WTC11 (cell line): Measurements from ENCODE around the gene DTNBP1. TPM values are rescaled to one million over a fixed set of nuclear protein-coding genes. Genes with fewer than 3 reads are reported as not detected.

Experiments
- ATAC-seq: fragments of 200-7000 bp; cut with Tn5 transposase; 2 replicates; pipeline ENCODE4 v1.10.0; 2021; ENCODE audit warnings: mild to moderate bottlenecking, moderate library complexity
- CTCF ChIA-PET: fragments of 300-600 bp; sonication (Branson Sonifier 250); formaldehyde crosslinking; loops from one replicate; lab custom pipeline; 2021; ENCODE audit warnings: antibody characterized with exemption; lab: Charles Lee
- POLR2A ChIA-PET: fragments of 350-600 bp; sonication (Branson Sonifier 250); formaldehyde crosslinking; loops from one replicate; lab custom pipeline; 2021; ENCODE audit warnings: antibody characterized with exemption; lab: Charles Lee
- DNase-seq: peaks from one replicate; pipeline ENCODE4 v3.0.0; 2021; ENCODE audit warnings: low spot score
- H3K27ac Mint-ChIP-seq: 2 replicates; pipeline ENCODE4 v1.8.0; 2021; ENCODE audit warnings: mixed read lengths
- H3K27me3 Mint-ChIP-seq: 2 replicates; pipeline ENCODE4 v1.8.0; 2021; ENCODE audit warnings: low read depth, mild to moderate bottlenecking, moderate library complexity, mixed read lengths
- H3K36me3 Mint-ChIP-seq: 2 replicates; pipeline ENCODE4 v1.8.0; 2021; ENCODE audit warnings: mixed read lengths
- H3K4me1 Mint-ChIP-seq: 2 replicates; pipeline ENCODE4 v1.8.0; 2022; ENCODE audit warnings: mixed read lengths
- H3K4me3 Mint-ChIP-seq: 2 replicates; pipeline ENCODE4 v1.8.0; 2021; ENCODE audit warnings: mild to moderate bottlenecking, moderate library complexity, mixed read lengths
- H3K9me3 Mint-ChIP-seq: 2 replicates; pipeline ENCODE4 v1.8.0; 2021; ENCODE audit warnings: mixed read lengths
- CREM ChIP-seq: sonication (generic); formaldehyde crosslinking; IDR thresholded peaks from 2 replicates; pipeline ENCODE4 v1.8.1; 2022; ENCODE audit warnings: mild to moderate bottlenecking, missing genetic modification reagents, moderate library complexity
- ELF4 ChIP-seq: sonication (generic); formaldehyde crosslinking; IDR thresholded peaks from 2 replicates; pipeline ENCODE4 v1.8.1; 2022; ENCODE audit warnings: low read depth, mild to moderate bottlenecking, moderate library complexity, missing genetic modification reagents
- EMX1 ChIP-seq: fragments of 250-450 bp; sonication (Bioruptor Pico); IDR thresholded peaks from 2 replicates; pipeline ENCODE4 v1.8.0; 2021; ENCODE audit warnings: mild to moderate bottlenecking
- FOXJ3 ChIP-seq: sonication (generic); formaldehyde crosslinking; IDR thresholded peaks from 2 replicates; pipeline ENCODE4 v1.9.0; 2021; ENCODE audit warnings: missing genetic modification reagents, mild to moderate bottlenecking, borderline replicate concordance
- FOXP1 ChIP-seq: sonication (generic); formaldehyde crosslinking; IDR thresholded peaks from 2 replicates; pipeline ENCODE4 v1.8.0; 2022; ENCODE audit warnings: missing genetic modification reagents, mild to moderate bottlenecking, moderate library complexity, borderline replicate concordance
- GRHL2 ChIP-seq: fragments of 250-450 bp; sonication (Bioruptor Pico); IDR thresholded peaks from 2 replicates; pipeline ENCODE4 v1.8.0; 2022; ENCODE audit warnings: mild to moderate bottlenecking, moderate library complexity; ENCODE audit not compliant: insufficient replicate concordance, severe bottlenecking
- NFYB ChIP-seq: sonication (generic); formaldehyde crosslinking; conservative IDR thresholded peaks from 2 replicates; pipeline ENCODE4 v1.8.0; 2022; ENCODE audit warnings: low read depth, missing genetic modification reagents
- SMAD3 ChIP-seq: sonication (generic); formaldehyde crosslinking; IDR thresholded peaks from 2 replicates; pipeline ENCODE4 v1.8.0; 2022; ENCODE audit warnings: missing genetic modification reagents, mild to moderate bottlenecking, borderline replicate concordance
- ZBTB21 ChIP-seq: sonication (generic); formaldehyde crosslinking; IDR thresholded peaks from 2 replicates; pipeline ENCODE4 v1.8.1; 2023; ENCODE audit warnings: mild to moderate bottlenecking, missing genetic modification reagents, borderline replicate concordance
- ZNF263 ChIP-seq: sonication (generic); formaldehyde crosslinking; IDR thresholded peaks from 2 replicates; pipeline ENCODE4 v1.8.1; 2022; ENCODE audit warnings: low read depth, mild to moderate bottlenecking, moderate library complexity, missing genetic modification reagents
- ZNF317 ChIP-seq: sonication (generic); formaldehyde crosslinking; IDR thresholded peaks from 2 replicates; pipeline ENCODE4 v1.8.1; 2023; ENCODE audit warnings: low read depth, mild to moderate bottlenecking, moderate library complexity, missing genetic modification reagents, borderline replicate concordance
- total RNA-seq: library from RNA; stranded (reverse); gene quantifications from 3 replicates; pipeline ENCODE4 v1.2.3, GENCODE V29; 2021
- TF ChIP-seq, protein P1 (sequence below): sonication (generic); formaldehyde crosslinking; conservative IDR thresholded peaks from 2 replicates; pipeline ENCODE4 v1.8.1; 2023; ENCODE audit warnings: mild to moderate bottlenecking, low read depth, missing genetic modification reagents, moderate library complexity
- TF ChIP-seq, protein P2 (sequence below): sonication (generic); formaldehyde crosslinking; IDR thresholded peaks from 2 replicates; pipeline ENCODE4 v1.8.1; 2023; ENCODE audit warnings: mild to moderate bottlenecking, missing genetic modification reagents, borderline replicate concordance
- TF ChIP-seq, protein P3 (sequence below): sonication (generic); formaldehyde crosslinking; IDR thresholded peaks from 2 replicates; pipeline ENCODE4 v1.8.0; 2023; ENCODE audit warnings: missing genetic modification reagents
- TF ChIP-seq, protein P4 (sequence below): sonication (generic); formaldehyde crosslinking; IDR thresholded peaks from 2 replicates; pipeline ENCODE4 v1.8.1; 2023; ENCODE audit warnings: mild to moderate bottlenecking, missing genetic modification reagents
- TF ChIP-seq, protein P5 (sequence below): sonication (generic); formaldehyde crosslinking; IDR thresholded peaks from 2 replicates; pipeline ENCODE4 v1.8.0; 2022; ENCODE audit warnings: mild to moderate bottlenecking, missing genetic modification reagents

The DTNBP1 gene
- total RNA-seq, 1 experiment from 2014 or later, result 15.1 TPM

DNA sequence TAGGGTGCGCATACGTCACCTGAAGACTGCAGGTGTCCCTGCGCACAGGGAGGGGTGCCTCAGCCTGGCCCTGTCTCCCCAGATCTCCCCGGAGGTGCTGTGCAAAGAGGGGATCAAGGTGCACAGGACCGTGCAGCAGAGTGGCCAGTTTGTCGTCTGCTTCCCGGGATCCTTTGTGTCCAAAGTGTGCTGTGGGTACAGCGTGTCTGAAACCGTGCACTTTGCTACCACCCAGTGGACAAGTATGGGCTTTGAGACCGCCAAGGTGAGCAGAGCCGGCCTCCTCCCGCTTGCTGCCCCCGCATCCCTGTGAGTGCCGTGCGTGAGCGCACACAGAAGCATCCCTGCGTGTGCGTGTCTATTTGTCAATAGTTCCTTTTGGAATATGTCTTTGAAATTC is 150.7 kb downstream of the DTNBP1 start:
- peaks cover 27% of the 10 kb centered on the region for H3K4me1 Mint-ChIP-seq
- ATAC-seq (no peak; the same call in 1 of the 2 replicates), DNase-seq (no peak)
- TF ChIP-seq GRHL2 (CRISPR knock-in tag) (no peak), FOXJ3 (no peak), ELF4 (CRISPR knock-in tag) (no peak), ZBTB21 (CRISPR knock-in tag) (no peak), FOXP1 (CRISPR knock-in tag) (no peak), SMAD3 (CRISPR knock-in tag) (no peak), CREM (CRISPR knock-in tag) (no peak), NFYB (CRISPR knock-in tag) (no peak), ZNF317 (CRISPR knock-in tag) (no peak), ZNF263 (CRISPR knock-in tag) (no peak), EMX1 (CRISPR knock-in tag) (no peak)
- TF ChIP-seq, protein P1, sequence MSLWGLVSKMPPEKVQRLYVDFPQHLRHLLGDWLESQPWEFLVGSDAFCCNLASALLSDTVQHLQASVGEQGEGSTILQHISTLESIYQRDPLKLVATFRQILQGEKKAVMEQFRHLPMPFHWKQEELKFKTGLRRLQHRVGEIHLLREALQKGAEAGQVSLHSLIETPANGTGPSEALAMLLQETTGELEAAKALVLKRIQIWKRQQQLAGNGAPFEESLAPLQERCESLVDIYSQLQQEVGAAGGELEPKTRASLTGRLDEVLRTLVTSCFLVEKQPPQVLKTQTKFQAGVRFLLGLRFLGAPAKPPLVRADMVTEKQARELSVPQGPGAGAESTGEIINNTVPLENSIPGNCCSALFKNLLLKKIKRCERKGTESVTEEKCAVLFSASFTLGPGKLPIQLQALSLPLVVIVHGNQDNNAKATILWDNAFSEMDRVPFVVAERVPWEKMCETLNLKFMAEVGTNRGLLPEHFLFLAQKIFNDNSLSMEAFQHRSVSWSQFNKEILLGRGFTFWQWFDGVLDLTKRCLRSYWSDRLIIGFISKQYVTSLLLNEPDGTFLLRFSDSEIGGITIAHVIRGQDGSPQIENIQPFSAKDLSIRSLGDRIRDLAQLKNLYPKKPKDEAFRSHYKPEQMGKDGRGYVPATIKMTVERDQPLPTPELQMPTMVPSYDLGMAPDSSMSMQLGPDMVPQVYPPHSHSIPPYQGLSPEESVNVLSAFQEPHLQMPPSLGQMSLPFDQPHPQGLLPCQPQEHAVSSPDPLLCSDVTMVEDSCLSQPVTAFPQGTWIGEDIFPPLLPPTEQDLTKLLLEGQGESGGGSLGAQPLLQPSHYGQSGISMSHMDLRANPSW, result no peak
- TF ChIP-seq, protein P2, sequence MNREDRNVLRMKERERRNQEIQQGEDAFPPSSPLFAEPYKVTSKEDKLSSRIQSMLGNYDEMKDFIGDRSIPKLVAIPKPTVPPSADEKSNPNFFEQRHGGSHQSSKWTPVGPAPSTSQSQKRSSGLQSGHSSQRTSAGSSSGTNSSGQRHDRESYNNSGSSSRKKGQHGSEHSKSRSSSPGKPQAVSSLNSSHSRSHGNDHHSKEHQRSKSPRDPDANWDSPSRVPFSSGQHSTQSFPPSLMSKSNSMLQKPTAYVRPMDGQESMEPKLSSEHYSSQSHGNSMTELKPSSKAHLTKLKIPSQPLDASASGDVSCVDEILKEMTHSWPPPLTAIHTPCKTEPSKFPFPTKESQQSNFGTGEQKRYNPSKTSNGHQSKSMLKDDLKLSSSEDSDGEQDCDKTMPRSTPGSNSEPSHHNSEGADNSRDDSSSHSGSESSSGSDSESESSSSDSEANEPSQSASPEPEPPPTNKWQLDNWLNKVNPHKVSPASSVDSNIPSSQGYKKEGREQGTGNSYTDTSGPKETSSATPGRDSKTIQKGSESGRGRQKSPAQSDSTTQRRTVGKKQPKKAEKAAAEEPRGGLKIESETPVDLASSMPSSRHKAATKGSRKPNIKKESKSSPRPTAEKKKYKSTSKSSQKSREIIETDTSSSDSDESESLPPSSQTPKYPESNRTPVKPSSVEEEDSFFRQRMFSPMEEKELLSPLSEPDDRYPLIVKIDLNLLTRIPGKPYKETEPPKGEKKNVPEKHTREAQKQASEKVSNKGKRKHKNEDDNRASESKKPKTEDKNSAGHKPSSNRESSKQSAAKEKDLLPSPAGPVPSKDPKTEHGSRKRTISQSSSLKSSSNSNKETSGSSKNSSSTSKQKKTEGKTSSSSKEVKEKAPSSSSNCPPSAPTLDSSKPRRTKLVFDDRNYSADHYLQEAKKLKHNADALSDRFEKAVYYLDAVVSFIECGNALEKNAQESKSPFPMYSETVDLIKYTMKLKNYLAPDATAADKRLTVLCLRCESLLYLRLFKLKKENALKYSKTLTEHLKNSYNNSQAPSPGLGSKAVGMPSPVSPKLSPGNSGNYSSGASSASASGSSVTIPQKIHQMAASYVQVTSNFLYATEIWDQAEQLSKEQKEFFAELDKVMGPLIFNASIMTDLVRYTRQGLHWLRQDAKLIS (CRISPR knock-in tag), result no peak
- TF ChIP-seq, protein P3, sequence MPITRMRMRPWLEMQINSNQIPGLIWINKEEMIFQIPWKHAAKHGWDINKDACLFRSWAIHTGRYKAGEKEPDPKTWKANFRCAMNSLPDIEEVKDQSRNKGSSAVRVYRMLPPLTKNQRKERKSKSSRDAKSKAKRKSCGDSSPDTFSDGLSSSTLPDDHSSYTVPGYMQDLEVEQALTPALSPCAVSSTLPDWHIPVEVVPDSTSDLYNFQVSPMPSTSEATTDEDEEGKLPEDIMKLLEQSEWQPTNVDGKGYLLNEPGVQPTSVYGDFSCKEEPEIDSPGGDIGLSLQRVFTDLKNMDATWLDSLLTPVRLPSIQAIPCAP (CRISPR knock-in tag), result no peak
- TF ChIP-seq, protein P4, sequence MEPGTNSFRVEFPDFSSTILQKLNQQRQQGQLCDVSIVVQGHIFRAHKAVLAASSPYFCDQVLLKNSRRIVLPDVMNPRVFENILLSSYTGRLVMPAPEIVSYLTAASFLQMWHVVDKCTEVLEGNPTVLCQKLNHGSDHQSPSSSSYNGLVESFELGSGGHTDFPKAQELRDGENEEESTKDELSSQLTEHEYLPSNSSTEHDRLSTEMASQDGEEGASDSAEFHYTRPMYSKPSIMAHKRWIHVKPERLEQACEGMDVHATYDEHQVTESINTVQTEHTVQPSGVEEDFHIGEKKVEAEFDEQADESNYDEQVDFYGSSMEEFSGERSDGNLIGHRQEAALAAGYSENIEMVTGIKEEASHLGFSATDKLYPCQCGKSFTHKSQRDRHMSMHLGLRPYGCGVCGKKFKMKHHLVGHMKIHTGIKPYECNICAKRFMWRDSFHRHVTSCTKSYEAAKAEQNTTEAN (CRISPR knock-in tag), result no peak
- TF ChIP-seq, protein P5, sequence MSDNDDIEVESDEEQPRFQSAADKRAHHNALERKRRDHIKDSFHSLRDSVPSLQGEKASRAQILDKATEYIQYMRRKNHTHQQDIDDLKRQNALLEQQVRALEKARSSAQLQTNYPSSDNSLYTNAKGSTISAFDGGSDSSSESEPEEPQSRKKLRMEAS (CRISPR knock-in tag), result no peak
- H3K4me3 Mint-ChIP-seq, result no peak overlapping the region
- H3K36me3 Mint-ChIP-seq, result peaks cover 86% of the 10 kb centered on the region
- peak overlapping the region; percentile 92 for H3K27ac Mint-ChIP-seq
- H3K27me3 Mint-ChIP-seq, result no peaks in the 10 kb centered on the region
- H3K9me3 Mint-ChIP-seq, result no peaks in the 10 kb centered on the region
- CTCF ChIA-PET, result no interaction called here
- POLR2A ChIA-PET, result no interaction called here
